ENCODE results near the gene NIPAL3. TPM values are rescaled to one million over a fixed set of nuclear protein-coding genes. Genes with fewer than 3 reads are reported as not detected.
"Not testable (repeated sequence)": the region's sequence is repeated elsewhere in the genome, so short reads cannot be mapped to it uniquely, and the experiment has no call there.

The NIPAL3 gene
- total RNA-seq, 1 donor from 2014 or later: 29.3 TPM

DNA sequence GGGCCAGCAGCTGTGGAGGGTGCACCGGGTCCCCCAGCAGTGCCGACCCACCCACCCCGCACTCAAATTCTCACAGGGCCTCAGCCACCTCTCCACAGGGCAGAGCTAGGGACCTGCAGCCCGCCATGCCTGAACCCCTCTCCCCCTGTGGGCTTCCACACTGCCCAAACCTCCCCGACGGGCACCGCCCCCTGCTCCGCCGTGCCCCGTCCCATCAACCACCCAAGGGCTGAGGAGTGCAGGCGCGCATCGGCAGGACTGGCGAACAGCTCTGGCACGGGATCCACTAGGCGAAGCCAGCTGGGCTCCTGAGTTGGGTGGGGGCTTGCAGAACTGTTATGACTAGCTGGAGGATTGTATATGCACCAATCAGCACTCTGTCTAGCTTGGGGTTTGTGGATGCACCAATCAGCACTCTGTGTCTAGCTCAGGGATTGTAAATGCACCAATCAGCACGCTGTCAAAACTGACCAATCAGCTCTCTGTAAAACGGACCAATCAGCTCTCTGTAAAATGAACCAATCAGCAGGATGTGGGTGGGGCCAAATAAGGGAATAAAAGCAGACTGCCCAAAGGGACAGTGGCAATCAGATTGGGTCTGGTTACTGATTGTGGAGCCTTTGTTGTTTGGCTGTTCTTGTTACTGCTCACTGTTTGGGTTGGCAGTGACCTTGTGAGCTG is 74.6 kb downstream of the NIPAL3 start:
- H3K9me3 Mint-ChIP-seq (ENCODE audit: low read depth): no peaks in the 10 kb centered on the region
- peaks cover 10% of the 10 kb centered on the region for H3K27me3 Mint-ChIP-seq (ENCODE audit: low read depth)
- no peak overlapping the region for H3K4me3 Mint-ChIP-seq (ENCODE audit: unreplicated experiment)
- H3K36me3 Mint-ChIP-seq (ENCODE audit: low read depth): peaks cover 1% of the 10 kb centered on the region
- DNase-seq (ENCODE audit: low spot score): no peak
- no peak overlapping the region for H3K27ac Mint-ChIP-seq (ENCODE audit: unreplicated experiment)
- TF ChIP-seq CTCF (IDR thresholded peaks at IDR 0.05): no peak
- no peaks in the 10 kb centered on the region for H3K4me1 Mint-ChIP-seq (ENCODE audit: low read depth)

- H3K4me3 Mint-ChIP-seq (ENCODE audit: unreplicated experiment): no peak overlapping the region
- no peak for DNase-seq (ENCODE audit: low spot score)
- H3K36me3 Mint-ChIP-seq (ENCODE audit: low read depth): peaks cover 1% of the 10 kb centered on the region
- H3K27ac Mint-ChIP-seq (ENCODE audit: unreplicated experiment): no peak overlapping the region
- no peaks in the 10 kb centered on the region for H3K4me1 Mint-ChIP-seq (ENCODE audit: low read depth)
- H3K9me3 Mint-ChIP-seq (ENCODE audit: low read depth): no peaks in the 10 kb centered on the region
- no peak for TF ChIP-seq CTCF (IDR thresholded peaks at IDR 0.05)
- peaks cover 14% of the 10 kb centered on the region for H3K27me3 Mint-ChIP-seq (ENCODE audit: low read depth)
Measured at GRCh38 chr1:24491577-24492360, 76.2 kb downstream of the NIPAL3 start.

DNA sequence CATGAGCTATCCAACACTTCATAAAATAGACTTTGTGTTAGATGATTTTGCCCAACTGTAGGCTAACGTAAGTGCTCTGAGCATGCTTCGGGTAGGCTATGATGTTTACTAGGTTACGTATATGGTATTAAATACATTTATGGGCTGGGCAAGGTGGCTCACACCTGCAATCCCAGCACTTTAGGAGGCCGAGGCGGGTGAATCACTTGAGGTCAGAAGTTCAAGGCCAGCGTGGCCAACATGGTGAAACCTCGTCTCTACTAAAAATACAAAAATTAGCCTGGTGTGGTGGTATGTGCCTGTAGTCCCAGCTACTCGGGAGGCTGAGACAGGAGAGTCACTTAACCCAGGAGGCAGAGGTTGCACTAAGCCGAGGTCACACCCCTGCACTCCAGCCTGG is 77.3 kb downstream of the NIPAL3 start:
- H3K4me3 Mint-ChIP-seq (ENCODE audit: unreplicated experiment); H3K4me1 Mint-ChIP-seq (ENCODE audit: low read depth); H3K36me3 Mint-ChIP-seq (ENCODE audit: low read depth); H3K9me3 Mint-ChIP-seq (ENCODE audit: low read depth); DNase-seq (ENCODE audit: low spot score); H3K27ac Mint-ChIP-seq (ENCODE audit: unreplicated experiment): not testable (repeated sequence)
- peaks cover 16% of the 10 kb centered on the region for H3K27me3 Mint-ChIP-seq (ENCODE audit: low read depth)

DNA sequence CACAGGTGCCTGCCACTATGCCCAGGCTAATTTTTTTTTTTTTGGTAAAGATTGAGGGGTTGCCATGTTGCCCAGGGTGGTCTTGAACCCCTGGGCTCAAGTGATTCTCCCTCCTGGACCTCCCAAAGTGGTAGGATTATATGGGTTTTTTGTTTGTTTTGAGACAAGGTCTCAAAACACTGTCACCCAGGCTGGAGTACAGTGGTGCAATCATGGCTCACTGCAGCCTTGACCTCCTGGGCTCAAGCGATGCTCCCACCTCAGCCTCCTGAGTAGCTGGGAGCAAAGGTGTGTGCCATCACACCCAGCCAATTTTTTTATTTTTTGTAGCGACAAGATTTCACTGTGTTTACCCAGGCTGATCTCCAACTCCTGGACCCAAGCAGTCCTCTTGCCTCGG is 78.2 kb downstream of the NIPAL3 start:
- no peak for DNase-seq (ENCODE audit: low spot score)
- Mint-ChIP-seq H3K4me3 (ENCODE audit: unreplicated experiment) (no peak overlapping the region), H3K9me3 (ENCODE audit: low read depth) (no peaks in the 10 kb centered on the region), H3K27me3 (ENCODE audit: low read depth) (peaks cover 17% of the 10 kb centered on the region), H3K36me3 (ENCODE audit: low read depth) (peaks cover 1% of the 10 kb centered on the region), H3K4me1 (ENCODE audit: low read depth) (no peaks in the 10 kb centered on the region), H3K27ac (ENCODE audit: unreplicated experiment) (no peak overlapping the region)
- TF ChIP-seq CTCF (IDR thresholded peaks at IDR 0.05): no peak

DNA sequence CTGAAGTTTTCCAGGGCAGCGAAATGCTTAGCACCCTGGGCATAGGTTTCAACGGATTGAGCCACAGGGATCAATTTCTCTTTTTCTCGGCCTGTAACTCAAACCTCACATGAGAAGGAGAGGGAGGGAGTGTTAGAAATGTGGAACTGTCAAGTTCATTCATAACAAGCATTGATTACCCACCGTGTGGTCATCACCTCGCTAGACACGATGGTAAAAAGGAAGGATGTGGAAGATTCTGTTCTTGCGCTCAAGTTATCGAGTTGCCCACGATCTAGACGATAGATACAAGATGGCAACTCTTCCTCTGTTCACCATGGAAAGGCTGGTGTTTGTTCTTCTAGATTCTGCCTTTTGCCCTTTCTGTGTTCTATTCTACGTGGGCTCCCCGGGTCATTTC is 83.0 kb downstream of the NIPAL3 start:
- Mint-ChIP-seq H3K4me1 (ENCODE audit: low read depth) (peaks cover 9% of the 10 kb centered on the region), H3K27me3 (ENCODE audit: low read depth) (peaks cover 14% of the 10 kb centered on the region)

More for the DNA sequence above, 83.0 kb downstream of the NIPAL3 start:
- DNase-seq (ENCODE audit: low spot score): no peak
- Mint-ChIP-seq H3K9me3 (ENCODE audit: low read depth) (no peaks in the 10 kb centered on the region), H3K27ac (ENCODE audit: unreplicated experiment) (no peak overlapping the region), H3K4me3 (ENCODE audit: unreplicated experiment) (no peak overlapping the region), H3K36me3 (ENCODE audit: low read depth) (no peaks in the 10 kb centered on the region)
- no peak for TF ChIP-seq CTCF (IDR thresholded peaks at IDR 0.05)

Data from chondrocyte (in vitro differentiated cells).